H1 (cell line): ENCODE data around the gene KNOP1.

ENCODE experiments used
- EZH2 ChIP-seq: fragments of 200-600 bp; sonication (generic); IDR thresholded peaks from 2 replicates; pipeline ENCODE4 v1.7.1; 2012; ENCODE audit warnings: low read depth, mild to moderate bottlenecking, moderate library complexity, low read length, inconsistent platforms; ENCODE audit not compliant: severe bottlenecking
- JUN ChIP-seq: IDR thresholded peaks from 2 replicates; pipeline ENCODE4 v1.6.1; 2011; ENCODE audit warnings: low read depth, mild to moderate bottlenecking, improper control_type of control experiment, low read length
- JUND ChIP-seq: IDR thresholded peaks from 2 replicates; pipeline ENCODE4 v1.6.1; 2011; ENCODE audit warnings: mild to moderate bottlenecking, improper control_type of control experiment, low read length
- POLR2A ChIP-seq, 2 experiments: IDR thresholded peaks; 1 replicate in 1 of 2; 2 replicates in 1 of 2; pipeline ENCODE4 v1.6.1; 2011; ENCODE audit warnings: low read depth in 2 of 2, low read length in 2 of 2, mild to moderate bottlenecking in 2 of 2; ENCODE audit errors: control extremely low read depth in 1 of 2
- RAD21 ChIP-seq, 2 experiments: IDR thresholded peaks in 1 of 2; conservative IDR thresholded peaks in 1 of 2; 2 replicates each; pipeline ENCODE4 v1.6.1; 2011; ENCODE audit warnings: low read depth in 2 of 2, low read length in 2 of 2, improper control_type of control experiment in 1 of 2, inconsistent platforms in 1 of 2, mild to moderate bottlenecking in 1 of 2, moderate library complexity in 1 of 2
- RNF2 ChIP-seq: fragments of 200-900, 300-1000 bp; sonication (generic); IDR thresholded peaks from 2 replicates; pipeline ENCODE4 v1.7.1; 2016; ENCODE audit warnings: borderline replicate concordance, low read depth, mild to moderate bottlenecking, antibody characterized with exemption, low read length; ENCODE audit not compliant: poor library complexity, severe bottlenecking; ENCODE audit errors: missing control alignments
- SP2 ChIP-seq: IDR thresholded peaks from 2 replicates; pipeline ENCODE4 v1.6.1; 2012; ENCODE audit warnings: mild to moderate bottlenecking, low read length, inconsistent platforms
- TF ChIP-seq, protein P1 (sequence below), 3 experiments: IDR thresholded peaks; 1 replicate in 2 of 3; 2 replicates in 1 of 3; pipeline versions ENCODE4 v1.5.1 to v1.6.1; 2011; ENCODE audit warnings: low read length in 3 of 3, mild to moderate bottlenecking in 3 of 3, inconsistent platforms in 2 of 3, low read depth in 1 of 3, moderate library complexity in 1 of 3; ENCODE audit not compliant: insufficient read depth in 1 of 3; ENCODE audit errors: control extremely low read depth in 1 of 3

- TF ChIP-seq POLR2A (IDR thresholded peaks at IDR 0.05; ENCODE audit: control extremely low read depth in 1 of 2, low read depth in 2 of 2, low read length in 2 of 2) (no peak), JUND (no peak), SP2 (no peak), EZH2 (no peak), RAD21 (IDR thresholded peaks at IDR 0.05 in 1 of 2, conservative IDR thresholded peaks at IDR 0.05 in 1 of 2; ENCODE audit: low read depth in 2 of 2, low read length in 2 of 2) (no peak), JUN (no peak), RNF2 (no peak)
- TF ChIP-seq, protein P1, sequence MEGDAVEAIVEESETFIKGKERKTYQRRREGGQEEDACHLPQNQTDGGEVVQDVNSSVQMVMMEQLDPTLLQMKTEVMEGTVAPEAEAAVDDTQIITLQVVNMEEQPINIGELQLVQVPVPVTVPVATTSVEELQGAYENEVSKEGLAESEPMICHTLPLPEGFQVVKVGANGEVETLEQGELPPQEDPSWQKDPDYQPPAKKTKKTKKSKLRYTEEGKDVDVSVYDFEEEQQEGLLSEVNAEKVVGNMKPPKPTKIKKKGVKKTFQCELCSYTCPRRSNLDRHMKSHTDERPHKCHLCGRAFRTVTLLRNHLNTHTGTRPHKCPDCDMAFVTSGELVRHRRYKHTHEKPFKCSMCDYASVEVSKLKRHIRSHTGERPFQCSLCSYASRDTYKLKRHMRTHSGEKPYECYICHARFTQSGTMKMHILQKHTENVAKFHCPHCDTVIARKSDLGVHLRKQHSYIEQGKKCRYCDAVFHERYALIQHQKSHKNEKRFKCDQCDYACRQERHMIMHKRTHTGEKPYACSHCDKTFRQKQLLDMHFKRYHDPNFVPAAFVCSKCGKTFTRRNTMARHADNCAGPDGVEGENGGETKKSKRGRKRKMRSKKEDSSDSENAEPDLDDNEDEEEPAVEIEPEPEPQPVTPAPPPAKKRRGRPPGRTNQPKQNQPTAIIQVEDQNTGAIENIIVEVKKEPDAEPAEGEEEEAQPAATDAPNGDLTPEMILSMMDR (IDR thresholded peaks at IDR 0.05; ENCODE audit: control extremely low read depth in 1 of 3, insufficient read depth in 1 of 3, low read depth in 1 of 3, low read length in 3 of 3): no peak
Measured at GRCh38 chr16:19718624-19718965, 568 bp upstream of the KNOP1 start.
